ENCODE results near the gene BBX.

Gene BBX

GRCh38 chr3:107604057-107604822, 81.5 kb downstream of the BBX start:
- DNase-seq = no peak

GRCh38 chr3:107611775-107612469, 89.2 kb downstream of the BBX start:
- no peak for DNase-seq

GRCh38 chr3:107612664-107613084, 89.9 kb downstream of the BBX start:
- DNase-seq = no peak

DNA sequence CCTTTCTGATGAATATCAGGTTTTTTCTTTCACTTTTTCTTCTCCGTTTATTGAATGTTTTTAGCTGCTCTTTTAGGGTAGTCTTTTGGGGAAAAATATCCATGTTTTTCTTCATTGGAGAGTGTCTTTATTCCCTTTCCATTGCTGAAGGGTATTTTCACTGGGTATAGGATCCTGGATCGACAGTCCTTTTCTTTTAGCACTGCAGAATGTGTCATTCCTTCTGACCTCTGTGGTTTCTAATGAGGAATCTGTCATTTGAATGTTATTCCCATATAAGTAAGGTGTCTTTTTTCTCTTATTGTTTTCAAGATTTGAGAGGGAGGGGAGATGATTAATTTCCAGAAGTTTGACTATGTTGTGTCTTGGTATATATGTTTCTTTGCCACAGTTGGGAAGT, 96.8 kb downstream of the BBX start:
- DNase-seq = no peak

DNA sequence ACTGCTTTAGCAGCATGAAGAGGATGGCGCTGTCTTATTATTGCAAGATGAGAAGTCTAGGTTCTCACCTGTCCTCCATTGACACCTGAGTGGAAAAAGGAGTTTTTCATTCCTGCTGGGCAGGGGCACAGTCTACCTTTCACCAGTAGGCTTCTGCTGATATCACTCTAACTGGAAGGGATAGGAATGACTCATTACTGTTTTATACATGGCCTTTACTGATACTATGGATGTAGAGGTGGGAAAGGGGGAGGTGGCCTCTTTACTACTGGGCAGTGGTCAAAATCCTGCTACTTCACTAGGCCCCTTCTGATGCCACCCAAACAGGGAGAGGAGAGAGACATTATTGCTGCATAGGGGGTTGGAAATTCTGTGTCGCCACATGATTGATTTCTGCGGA, 97.8 kb downstream of the BBX start:
- no peak for DNase-seq

GRCh38 chr3:107621465-107621864, 98.7 kb downstream of the BBX start:
- DNase-seq = no peak

- no peak for DNase-seq
Observed at GRCh38 chr3:107627962-107628542, 105.3 kb downstream of the BBX start.

DNA sequence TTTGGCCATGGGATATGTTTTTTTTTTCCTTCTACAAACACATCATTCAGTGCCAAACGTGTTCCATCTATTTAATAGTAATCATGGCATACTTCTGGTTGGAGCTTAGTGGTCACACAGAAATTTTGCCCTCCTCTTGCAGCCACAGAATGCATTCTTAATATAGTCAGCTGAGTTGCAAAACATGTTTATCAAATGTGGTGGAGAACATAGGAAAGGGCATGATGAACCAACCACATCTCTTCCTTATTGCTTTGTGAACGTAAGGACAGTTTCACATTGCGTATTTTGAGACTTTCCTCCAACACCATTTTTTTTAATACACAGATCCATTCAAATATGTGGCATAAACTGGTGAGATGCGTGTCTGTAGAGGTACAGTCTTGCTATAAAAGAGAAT, 106.8 kb downstream of the BBX start:
- DNase-seq = no peak

DNA sequence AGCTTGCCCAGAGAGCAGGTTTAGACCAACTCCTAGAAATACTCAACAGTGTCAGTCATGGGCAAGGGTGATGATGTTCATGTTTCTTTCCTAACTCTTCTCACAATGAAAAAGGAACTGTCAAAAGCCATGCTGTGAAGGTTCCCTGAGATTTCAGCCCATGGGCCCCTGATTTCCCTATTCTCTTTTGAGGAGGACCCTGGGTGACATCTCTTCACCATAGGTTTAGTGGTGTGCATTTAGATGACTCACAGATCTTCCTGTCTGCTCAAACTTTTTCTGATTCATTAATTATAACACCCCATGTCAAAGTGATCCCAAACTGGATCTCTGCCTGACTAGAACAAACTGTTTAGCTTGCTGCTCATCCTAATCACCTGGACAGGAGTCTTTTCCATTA, 108.0 kb downstream of the BBX start:
- DNase-seq = no peak

GRCh38 chr3:107632576-107632975, 109.8 kb downstream of the BBX start:
- no peak for DNase-seq

DNA sequence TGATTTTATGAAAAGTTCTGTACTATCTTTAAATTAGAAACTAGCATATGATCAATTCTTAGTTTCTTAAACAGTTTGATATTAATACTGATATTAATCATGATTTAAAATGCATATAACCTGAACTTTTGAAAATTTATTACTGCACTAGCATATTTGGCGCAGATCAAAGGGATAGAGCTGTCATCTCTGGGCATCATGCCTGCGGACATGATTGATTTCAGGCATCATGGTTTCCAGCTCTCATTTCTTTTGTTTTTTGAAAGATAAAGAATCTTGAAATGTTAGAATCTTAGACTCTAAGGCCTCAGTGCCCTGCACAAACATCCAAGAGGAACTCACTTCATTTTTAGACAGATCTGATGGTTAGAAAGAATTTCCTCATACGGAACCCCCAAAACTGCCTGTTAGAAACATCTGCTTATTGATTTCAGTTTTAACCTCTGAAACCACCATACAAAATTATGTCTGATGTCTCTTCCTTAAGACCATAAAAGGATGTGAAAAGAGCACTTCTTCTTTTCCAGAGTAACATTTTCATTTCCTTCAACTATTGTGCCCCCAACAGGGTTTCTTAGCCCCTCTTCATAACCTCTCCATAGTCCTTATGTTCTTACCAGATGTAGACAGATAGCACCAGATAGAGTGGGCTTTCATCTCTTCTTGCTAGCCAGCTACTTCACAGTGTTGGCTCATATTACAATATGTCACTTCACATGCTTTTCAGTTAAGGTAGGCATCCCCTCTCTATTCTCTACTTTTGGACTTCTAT, 110.8 kb downstream of the BBX start:
- no peak for DNase-seq

DNA sequence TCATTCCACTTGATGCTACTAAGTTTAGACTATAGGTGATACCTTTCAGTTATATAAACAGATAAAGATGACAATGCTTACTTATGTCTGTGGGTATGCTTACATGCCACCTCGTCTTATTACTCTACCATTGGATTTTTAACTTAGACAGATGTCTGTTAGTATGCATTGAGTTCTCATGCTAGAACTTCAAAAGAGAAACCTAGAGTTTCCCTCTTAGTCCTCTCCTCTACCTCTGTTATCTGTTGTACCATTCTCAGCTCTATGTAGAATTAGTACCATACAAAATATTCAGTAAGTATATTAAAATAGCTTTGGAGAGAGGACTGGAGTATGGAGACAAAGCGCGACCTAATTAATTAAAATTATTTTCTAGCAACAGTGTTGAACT, 111.3 kb downstream of the BBX start:
- no peak for DNase-seq

DNA sequence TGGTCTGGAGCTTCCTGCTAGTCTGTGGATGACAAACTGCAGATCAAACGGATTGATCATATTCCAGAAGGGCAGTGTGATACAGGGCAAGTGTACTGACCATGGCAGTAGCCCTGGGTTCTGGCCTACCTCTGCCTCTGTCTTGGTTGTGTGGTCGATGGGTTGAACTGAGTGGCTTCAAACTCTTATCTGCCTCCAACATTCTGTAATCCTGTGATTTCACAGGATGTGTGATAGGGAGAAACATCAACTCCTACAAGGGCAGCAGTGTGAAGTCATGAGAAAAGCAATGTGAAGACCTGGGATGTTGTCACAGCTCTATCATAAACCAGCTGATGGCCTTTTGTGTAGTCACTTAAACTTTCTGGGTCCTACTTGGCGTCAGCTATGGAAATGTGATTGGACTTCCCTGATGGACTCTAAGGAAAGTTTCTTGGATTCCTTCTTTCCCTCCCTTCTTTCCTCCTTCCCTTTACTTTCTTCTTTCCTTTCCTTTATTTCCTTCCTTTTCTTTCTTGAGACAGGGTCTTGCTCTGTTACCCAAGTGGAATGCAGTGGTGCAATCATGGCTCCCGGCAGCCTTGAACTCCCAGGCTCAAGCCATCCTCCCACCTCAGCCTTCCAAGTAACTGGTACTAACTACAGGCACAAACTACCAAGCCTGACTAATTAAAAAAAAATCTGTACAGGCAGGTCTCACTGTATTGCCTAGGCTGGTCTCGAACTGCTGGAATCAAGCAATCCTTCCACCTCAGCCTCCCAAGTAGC, 114.8 kb downstream of the BBX start:
- no peak for DNase-seq

- DNase-seq = no peak
Observed at GRCh38 chr3:107641572-107642307, 119.0 kb downstream of the BBX start.

GRCh38 chr3:107643038-107643883, 120.5 kb downstream of the BBX start:
- DNase-seq = no peak

GRCh38 chr3:107644631-107645030, 121.9 kb downstream of the BBX start:
- no peak for DNase-seq

DNA sequence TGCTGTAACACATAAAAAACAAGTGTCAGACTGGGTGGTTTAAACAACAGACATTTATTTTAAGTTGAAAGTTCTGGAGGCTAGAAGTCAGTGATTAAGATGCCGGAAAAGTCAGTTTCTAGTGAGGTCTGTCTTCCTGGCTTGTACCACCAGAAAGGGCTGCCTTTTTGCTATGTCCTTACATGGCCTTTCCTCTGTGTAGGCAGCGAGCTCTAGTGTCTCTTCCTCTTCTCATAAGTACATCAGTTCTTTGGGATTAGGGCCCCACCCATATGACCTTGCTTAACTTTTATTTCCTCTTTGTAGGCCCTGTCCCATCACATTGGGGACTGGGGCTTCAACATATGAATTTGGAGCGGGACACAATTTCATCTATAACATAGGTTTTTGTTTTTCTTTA, 128.0 kb downstream of the BBX start:
- DNase-seq = no peak

DNA sequence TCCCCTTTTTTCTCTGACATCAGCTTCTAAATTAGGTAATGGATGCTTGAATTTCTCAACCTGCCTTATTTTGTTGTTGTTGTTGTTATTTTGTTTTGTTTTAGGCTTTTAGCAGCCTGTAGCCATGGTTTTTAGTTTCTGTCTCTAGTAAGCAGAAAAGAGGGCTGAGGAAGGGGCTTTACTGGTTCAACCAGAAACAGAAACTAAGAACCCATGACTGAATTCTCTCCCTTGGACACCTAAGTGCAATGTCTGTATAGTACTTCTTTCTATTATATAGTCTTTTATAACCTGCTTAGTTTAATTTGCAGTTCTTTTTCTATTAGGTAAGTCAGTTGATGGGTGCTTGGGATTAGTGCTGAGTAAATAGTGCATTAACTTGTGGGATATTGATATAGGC, 129.0 kb downstream of the BBX start:
- no peak for DNase-seq

GRCh38 chr3:107654218-107654617, 131.5 kb downstream of the BBX start:
- no peak for DNase-seq

DNA sequence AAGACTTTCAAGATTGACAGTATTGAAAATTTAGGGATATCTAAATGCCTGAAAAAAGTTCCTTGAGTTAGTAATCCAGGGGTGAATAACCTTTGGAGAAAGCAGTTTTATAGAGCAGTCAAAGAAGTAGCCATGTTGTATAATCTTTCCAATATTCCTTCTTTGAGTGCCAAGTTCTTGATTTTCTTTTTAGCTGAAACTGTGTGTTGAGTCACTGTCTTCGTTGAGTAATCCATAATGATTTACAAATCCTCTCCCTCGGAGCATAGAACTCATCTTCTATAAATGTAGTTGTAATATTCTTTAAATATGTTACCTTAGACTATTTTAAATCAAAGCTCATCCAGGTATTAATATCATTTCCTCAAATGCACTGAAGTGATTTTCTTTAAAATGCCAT, 135.2 kb downstream of the BBX start:
- DNase-seq = no peak
